WTC11 (cell line): Measurements from ENCODE around the gene RNF17.

ENCODE experiments used
- FOXJ3 ChIP-seq: sonication (generic); formaldehyde crosslinking; IDR thresholded peaks from 2 replicates; pipeline ENCODE4 v1.9.0; 2021; ENCODE audit warnings: missing genetic modification reagents, mild to moderate bottlenecking, borderline replicate concordance
- OVOL2 ChIP-seq: fragments of 250-450 bp; sonication (Bioruptor Pico); IDR thresholded peaks from 2 replicates; pipeline ENCODE4 v1.9.0; 2021; ENCODE audit warnings: mild to moderate bottlenecking, borderline replicate concordance
- PRRX2 ChIP-seq: fragments of 250-450 bp; sonication (Bioruptor Pico); IDR thresholded peaks from 2 replicates; pipeline ENCODE4 v1.8.0; 2021; ENCODE audit warnings: mild to moderate bottlenecking
- ZNF423 ChIP-seq: fragments of 250-450 bp; sonication (Bioruptor Pico); IDR thresholded peaks from 2 replicates; pipeline ENCODE4 v2.1.2; 2022; ENCODE audit warnings: mild to moderate bottlenecking, moderate library complexity
- TF ChIP-seq, protein P1 (sequence below): fragments of 200-600 bp; IDR thresholded peaks from 2 replicates; pipeline ENCODE4 v1.8.0; 2022; ENCODE audit warnings: antibody characterized with exemption
- TF ChIP-seq, protein P2 (sequence below): sonication (generic); formaldehyde crosslinking; IDR thresholded peaks from 2 replicates; pipeline ENCODE4 v1.8.0; 2022; ENCODE audit warnings: mild to moderate bottlenecking, missing genetic modification reagents
- TF ChIP-seq, protein P3 (sequence below): sonication (generic); formaldehyde crosslinking; IDR thresholded peaks from 2 replicates; pipeline ENCODE4 v1.8.0; 2022; ENCODE audit warnings: missing genetic modification reagents

DNA sequence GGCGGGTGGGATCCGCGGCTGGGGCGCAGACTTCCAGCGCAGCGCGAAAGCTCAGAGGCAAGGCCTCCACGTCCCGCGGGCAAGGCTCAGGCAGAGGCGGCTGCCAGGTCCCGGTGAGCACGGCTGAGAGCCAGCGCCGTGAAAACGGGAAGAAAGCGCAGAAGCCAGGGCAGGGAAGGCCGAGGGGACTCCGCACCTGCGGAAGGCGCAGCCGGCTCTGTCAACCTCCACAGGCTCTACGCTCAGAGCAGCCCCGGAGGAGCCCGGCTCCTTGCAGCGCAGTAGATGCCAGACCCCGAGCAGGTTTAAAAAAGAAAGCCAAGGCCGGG is 131.0 kb downstream of the RNF17 start:
- TF ChIP-seq PRRX2 (CRISPR knock-in tag) (no peak), FOXJ3 (CRISPR knock-in tag) (no peak), OVOL2 (CRISPR knock-in tag) (no peak), ZNF423 (no peak)
- TF ChIP-seq, protein P1, sequence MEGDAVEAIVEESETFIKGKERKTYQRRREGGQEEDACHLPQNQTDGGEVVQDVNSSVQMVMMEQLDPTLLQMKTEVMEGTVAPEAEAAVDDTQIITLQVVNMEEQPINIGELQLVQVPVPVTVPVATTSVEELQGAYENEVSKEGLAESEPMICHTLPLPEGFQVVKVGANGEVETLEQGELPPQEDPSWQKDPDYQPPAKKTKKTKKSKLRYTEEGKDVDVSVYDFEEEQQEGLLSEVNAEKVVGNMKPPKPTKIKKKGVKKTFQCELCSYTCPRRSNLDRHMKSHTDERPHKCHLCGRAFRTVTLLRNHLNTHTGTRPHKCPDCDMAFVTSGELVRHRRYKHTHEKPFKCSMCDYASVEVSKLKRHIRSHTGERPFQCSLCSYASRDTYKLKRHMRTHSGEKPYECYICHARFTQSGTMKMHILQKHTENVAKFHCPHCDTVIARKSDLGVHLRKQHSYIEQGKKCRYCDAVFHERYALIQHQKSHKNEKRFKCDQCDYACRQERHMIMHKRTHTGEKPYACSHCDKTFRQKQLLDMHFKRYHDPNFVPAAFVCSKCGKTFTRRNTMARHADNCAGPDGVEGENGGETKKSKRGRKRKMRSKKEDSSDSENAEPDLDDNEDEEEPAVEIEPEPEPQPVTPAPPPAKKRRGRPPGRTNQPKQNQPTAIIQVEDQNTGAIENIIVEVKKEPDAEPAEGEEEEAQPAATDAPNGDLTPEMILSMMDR, result no peak
- TF ChIP-seq, protein P2, sequence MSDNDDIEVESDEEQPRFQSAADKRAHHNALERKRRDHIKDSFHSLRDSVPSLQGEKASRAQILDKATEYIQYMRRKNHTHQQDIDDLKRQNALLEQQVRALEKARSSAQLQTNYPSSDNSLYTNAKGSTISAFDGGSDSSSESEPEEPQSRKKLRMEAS (CRISPR knock-in tag), result no peak
- TF ChIP-seq, protein P3, sequence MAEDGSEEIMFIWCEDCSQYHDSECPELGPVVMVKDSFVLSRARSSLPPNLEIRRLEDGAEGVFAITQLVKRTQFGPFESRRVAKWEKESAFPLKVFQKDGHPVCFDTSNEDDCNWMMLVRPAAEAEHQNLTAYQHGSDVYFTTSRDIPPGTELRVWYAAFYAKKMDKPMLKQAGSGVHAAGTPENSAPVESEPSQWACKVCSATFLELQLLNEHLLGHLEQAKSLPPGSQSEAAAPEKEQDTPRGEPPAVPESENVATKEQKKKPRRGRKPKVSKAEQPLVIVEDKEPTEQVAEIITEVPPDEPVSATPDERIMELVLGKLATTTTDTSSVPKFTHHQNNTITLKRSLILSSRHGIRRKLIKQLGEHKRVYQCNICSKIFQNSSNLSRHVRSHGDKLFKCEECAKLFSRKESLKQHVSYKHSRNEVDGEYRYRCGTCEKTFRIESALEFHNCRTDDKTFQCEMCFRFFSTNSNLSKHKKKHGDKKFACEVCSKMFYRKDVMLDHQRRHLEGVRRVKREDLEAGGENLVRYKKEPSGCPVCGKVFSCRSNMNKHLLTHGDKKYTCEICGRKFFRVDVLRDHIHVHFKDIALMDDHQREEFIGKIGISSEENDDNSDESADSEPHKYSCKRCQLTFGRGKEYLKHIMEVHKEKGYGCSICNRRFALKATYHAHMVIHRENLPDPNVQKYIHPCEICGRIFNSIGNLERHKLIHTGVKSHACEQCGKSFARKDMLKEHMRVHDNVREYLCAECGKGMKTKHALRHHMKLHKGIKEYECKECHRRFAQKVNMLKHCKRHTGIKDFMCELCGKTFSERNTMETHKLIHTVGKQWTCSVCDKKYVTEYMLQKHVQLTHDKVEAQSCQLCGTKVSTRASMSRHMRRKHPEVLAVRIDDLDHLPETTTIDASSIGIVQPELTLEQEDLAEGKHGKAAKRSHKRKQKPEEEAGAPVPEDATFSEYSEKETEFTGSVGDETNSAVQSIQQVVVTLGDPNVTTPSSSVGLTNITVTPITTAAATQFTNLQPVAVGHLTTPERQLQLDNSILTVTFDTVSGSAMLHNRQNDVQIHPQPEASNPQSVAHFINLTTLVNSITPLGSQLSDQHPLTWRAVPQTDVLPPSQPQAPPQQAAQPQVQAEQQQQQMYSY (CRISPR knock-in tag), result no peak
